Measurements from ENCODE around the gene RAB15. TPM values are rescaled to one million over a fixed set of nuclear protein-coding genes. Genes with fewer than 3 reads are reported as not detected.
A peak's percentile ranks its signal among the peaks of the same experiment; 100 is the strongest.

Gene RAB15
- total RNA-seq, 1 experiment from 2014 or later, result 42.3 TPM

- no peak for DNase-seq (ENCODE audit: low spot score)
These were observed 16.8 kb downstream of the RAB15 start for GRCh38 chr14:64955297-64955696.

GRCh38 chr14:64954491-64955240 is 17.5 kb downstream of the RAB15 start:
- DNase-seq (ENCODE audit: low spot score), result no peak

DNA sequence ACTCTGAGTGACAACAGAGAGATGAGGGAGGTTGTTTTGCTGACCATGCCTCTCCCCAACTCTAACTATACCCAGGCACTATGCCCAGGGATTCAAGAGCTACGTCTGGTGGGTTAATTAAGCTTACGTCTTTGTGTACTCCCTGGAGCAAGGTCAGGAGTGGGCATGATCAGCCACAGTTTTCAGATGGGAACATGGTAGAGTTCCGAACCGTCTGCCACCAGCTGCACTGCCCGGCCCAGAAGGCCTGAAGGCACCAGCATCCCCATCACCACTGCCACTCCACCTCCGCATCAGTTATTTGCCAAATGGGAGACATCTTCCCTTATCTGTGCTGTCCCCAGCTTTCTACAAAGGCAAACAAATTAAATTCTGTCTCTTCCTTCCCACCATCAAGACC is 18.5 kb downstream of the RAB15 start:
- DNase-seq (ENCODE audit: low spot score), result no peak

- DNase-seq (ENCODE audit: low spot score), result no peak
These were observed 18.9 kb downstream of the RAB15 start for GRCh38 chr14:64953310-64953654.

DNA sequence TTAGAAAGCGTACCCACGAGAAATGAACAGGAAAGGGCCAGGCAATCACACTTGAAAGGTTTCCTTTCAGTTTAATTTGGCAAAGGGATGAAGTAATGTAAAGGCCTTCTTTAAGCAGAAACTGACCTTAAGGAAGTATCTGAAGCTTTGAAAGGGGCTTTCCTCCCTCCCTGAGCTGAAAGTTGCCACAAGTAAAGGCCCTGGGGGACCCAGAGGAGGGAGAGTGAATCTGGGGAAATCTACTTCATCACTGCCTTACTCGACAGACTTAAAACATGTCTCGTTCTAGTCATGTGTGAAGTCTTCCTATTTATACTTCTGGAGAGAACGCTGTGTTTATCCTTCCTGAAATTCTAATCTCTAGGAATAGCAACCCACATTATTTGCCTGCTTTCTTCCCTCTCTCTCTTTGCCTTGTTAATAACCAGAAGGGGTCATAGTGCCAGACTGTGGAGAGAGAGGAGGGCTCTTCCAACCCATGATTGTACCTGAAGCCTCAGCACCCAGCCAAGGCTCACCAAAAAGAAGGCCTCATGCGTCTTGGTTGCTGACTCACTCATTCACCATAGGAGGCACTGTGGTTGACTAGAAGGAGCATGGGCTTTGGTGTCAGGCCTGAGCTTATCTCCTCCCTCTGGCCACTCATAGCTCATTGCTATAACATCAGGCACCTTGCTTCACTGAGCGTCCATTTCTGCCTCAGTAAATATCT is 19.4 kb downstream of the RAB15 start:
- no peak for DNase-seq (ENCODE audit: low spot score)

DNA sequence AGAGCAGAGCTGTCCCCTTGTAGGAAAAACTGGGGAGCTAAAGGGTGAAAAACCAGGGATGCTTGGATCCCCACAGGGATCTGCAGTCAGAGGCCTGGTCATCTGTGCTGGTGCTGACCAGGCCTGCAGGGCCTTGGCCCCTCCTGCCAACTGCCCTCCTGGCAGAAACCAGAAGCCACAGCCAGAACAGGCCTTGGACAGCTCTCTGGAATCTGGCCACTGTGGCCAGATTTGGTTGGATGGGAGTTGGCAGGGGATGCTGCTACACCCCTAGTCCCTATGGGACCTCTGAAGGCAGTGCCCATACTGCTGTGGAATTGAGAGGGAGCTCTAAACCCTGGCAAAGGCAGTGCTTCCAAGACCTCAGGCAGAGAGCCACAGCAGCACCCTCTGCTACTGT is 20.4 kb downstream of the RAB15 start:
- DNase-seq (ENCODE audit: low spot score), result no peak

GRCh38 chr14:64951291-64951690 is 20.8 kb downstream of the RAB15 start:
- DNase-seq (ENCODE audit: low spot score), result no peak

DNA sequence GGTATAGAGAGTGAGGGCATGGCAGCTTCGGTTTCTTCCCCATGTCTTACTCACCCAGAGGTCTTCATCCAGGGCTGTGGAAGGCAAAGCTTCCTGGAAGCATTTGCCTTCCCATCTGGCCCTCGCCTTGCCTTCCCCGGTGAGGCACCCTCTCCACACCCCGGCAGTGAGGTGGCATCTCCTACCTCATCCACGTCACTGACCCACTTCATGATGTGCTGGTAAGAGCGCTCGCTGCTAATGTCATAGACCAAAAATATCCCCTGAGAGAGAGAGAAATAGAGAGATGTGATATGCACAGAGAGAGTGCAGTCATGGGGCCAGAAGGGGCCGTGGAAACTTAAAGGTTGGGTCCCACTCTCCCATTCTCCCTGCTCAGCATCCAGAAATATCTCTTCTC is 21.2 kb downstream of the RAB15 start:
- no peak for DNase-seq (ENCODE audit: low spot score)

GRCh38 chr14:64948612-64949210 is 23.4 kb downstream of the RAB15 start:
- no peak for DNase-seq (ENCODE audit: low spot score)

DNA sequence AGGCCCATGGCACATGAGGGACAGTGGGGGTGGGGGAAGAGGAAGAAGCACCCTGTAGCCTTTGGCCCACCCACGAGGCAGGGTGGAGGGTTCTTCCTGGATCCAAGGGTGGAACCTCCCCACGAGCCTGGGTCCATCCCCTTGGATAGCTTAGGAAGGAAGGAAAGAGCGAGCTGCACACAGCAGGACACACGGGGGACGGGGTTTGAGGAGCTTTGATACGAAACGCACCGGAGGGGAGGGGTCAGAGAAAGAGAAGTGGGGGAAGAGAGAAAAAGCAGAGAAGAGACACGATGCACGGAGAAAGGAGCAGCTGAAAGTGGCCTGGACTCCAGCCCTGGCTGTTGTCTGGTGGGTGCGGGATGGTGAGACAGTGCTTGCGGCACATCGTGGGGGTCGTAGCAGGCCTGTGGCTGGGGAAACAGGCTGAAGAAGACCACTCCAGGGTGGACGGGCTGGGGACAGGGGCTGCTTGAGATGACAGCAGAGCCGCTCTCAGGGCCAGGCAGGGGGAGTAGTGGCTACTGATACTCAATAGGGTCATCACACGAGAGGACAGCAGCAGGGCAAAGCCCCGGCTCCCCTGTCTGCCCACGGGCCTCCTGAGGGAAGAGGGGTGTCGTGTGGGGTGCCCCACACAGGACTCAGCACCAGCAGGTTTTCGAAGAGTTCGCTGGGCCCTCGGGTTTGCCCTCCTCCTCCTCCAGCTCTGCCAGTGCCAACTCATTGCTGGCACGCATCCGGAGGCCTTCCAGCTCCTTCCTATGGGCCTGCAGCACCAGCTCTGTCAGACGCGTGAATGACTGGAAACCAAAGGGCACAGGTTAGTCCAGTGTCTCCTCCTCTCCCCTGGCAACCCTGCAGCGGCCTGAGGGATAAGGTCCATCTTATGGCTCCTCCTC is 24.2 kb downstream of the RAB15 start:
- DNase-seq (ENCODE audit: low spot score), result no peak

GRCh38 chr14:64946310-64947045 is 25.7 kb downstream of the RAB15 start:
- peak; percentile 23 for DNase-seq (ENCODE audit: low spot score)

DNA sequence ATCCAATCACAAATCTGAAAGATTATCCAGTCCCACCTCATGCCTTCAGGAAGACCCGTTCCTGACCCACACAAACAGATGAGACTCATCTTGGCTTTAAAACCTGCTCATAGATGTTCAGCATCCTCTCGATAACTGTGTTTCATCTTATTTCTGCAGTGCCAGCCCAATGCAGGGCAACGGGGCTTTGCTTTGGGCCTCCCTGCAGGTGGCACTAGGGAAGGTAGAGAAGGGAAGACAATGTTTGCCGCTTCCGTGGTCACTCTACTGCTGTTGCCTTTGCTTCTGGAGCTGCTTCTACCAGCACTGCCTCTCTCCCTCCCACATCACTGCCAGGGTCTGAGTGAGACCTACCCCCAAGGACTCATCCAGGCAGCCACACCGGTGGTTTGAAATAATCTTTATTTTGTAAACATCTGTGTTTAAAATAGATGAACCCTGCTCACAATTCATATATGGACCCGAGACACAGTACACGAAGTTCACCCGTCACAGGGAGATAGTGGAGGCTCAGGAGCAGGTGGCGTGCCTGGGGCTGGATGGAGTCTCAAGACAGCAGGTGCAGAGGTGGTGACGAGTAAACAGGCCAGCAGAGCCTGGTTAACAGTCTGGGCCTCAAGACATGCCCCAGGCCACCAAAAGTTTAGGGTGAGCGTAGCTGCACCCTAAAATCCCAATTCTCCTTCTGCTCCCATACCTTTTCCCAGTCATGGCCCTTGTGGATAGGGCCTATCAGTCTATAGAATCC is 26.5 kb downstream of the RAB15 start:
- DNase-seq (ENCODE audit: low spot score), result no peak

DNA sequence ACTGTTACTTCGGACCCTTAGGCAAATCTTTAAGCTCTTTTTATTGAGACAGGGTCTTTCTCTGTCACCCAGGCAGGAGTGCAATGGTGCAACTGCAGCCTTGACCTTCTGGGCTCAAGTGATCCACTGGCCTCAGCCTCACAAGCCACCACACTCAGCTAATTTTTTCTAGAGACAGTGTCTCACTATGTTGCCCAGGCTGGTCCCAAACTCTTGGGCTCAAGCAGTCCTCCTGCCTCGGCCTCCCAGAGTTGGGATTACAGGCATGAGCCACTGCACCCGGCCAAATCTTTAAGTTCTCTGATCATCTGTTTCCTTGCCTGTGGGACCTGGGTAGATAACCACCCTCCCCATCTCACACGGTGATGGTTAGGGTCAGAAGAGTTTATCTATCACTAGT is 27.3 kb downstream of the RAB15 start:
- no peak for DNase-seq (ENCODE audit: low spot score)

GRCh38 chr14:64944041-64944440 is 28.1 kb downstream of the RAB15 start:
- DNase-seq (ENCODE audit: low spot score), result no peak

DNA sequence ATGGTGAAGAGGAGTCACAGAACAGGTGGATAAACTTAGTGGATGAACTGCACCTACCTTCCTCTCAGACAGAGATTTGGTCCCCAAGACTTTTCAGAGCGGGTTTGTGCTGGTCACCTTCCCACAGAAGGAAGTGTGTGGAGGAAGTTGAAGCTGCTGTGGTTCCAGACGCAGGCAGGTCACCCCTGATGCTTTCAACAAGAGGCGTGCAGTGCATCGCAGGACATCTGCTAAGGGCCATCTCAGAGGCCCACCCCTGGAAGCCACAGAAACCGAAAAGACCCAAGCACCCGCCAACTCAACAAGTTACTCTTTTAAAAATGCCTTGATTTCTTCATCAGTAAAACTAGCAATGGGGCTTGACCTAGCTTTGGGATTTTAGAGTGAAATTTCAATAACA is 28.6 kb downstream of the RAB15 start:
- DNase-seq (ENCODE audit: low spot score), result no peak

GRCh38 chr14:64942531-64943111 is 29.5 kb downstream of the RAB15 start, which contains the start of gene GPX2:
TSS of gene GPX2 (minus strand) at chr14:64942745. CDS start at chr14:64942726, 19 bp downstream.
- DNase-seq (ENCODE audit: low spot score), result no peak

DNA sequence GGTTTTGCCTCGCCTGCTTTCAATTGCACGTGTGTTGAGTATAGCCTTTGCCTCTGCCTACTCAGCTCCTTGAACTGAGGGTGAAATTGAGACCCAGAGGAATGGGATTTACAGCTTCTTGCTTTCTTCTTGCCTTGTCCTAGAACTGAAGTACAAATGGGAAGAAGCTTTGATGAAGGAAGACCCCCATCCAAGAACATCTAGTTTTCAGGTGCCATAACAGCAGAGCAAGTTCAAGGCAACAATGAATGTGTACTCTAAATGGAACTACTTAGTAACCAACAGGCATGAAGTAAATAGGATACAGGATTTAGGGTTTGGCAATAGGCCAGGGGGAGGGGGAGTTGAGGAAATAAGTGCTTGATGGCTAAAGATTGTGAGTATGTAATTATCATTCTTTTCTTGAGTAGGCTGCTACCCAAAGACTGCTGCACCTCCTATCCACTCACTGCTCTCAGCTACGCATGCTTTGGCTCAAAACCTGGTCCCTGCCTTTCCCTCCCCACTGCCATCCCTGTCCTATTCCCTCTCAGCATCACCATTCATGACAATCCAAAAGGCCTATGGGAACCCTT is 31.7 kb downstream of the RAB15 start:
- DNase-seq (ENCODE audit: low spot score), result no peak

GRCh38 chr14:64939817-64940190 is 32.3 kb downstream of the RAB15 start:
- no peak for DNase-seq (ENCODE audit: low spot score)

DNA sequence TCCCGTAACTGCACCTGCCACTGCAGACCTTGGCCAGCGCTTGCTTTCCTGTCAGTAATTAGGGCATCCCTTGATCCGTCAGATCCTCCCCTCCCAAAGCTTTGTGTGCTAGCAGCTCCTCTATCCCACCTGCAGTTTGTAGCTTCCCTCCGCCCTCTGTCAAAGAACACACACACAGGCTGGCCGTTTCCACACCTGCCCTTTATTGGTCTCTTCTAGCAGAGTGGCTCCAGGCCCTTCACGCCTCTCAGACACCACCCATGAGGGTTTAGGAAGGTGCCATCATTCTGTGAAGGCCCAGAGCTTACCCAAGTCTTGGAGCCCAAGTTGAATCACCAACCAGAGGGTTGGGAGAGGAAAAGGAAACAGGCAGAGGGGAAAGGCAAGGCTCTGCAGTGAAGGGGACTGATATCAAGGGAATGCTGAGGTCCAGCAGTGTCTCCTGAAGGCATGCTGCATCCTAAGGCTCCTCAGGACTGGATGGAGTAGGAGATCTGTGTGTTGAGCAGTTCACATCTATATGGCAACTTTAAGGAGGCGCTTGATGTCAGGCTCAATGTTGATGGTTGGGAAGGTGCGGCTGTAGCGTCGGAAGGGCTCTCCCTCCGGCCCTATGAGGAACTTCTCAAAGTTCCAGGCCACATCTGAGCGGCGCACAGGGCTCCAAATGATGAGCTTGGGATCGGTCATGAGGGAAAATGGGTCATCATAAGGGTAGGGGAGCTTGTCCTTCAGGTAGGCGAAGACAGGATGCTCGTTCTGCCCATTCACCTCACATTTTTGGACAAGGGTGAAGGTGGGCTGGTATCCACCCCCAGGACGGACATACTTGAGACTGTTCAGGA is 32.9 kb downstream of the RAB15 start:
- no peak for DNase-seq (ENCODE audit: low spot score)

Measured in A172 (cell line).